ENCODE data around the gene APOBEC3H. TPM values are rescaled to one million over a fixed set of nuclear protein-coding genes. Genes with fewer than 3 reads are reported as not detected.

The APOBEC3H gene
- total and polyA plus RNA-seq, 2 donors (not counting 3 experiments of a cell fraction or from before 2014, with no cell fraction given) = not detected

GRCh38 chr22:39101226-39101625, 4.2 kb downstream of the APOBEC3H start:
- BruUV-seq (replicated peaks) = no TSS peak
- Histone ChIP-seq H3K36me3 (ENCODE audit: control insufficient read depth in 2 of 2, extremely low read depth in 1 of 2, insufficient read depth in 2 of 2, low read length in 2 of 2) (no peaks in the 10 kb centered on the region), H3K9me1 (replicated peaks; ENCODE audit: control insufficient read depth, extremely low read depth, insufficient read depth, low read length) (no peaks in the 10 kb centered on the region), H3K9me3 (replicated peaks; ENCODE audit: control insufficient read depth, insufficient read depth, low read length) (no peaks in the 10 kb centered on the region), H2AFZ (ENCODE audit: low read depth, low read length) (no peak overlapping the region), H3K4me3 (replicated peaks in 1 of 3; ENCODE audit: insufficient read depth in 1 of 3, low read depth in 1 of 3, low read length in 3 of 3) (no peak overlapping the region), H3K27me3 (ENCODE audit: control insufficient read depth in 2 of 2, insufficient read depth in 2 of 2, low read length in 2 of 2) (peaks cover 2 to 4% of the 10 kb centered on the region in 2 experiments), H3K4me1 (ENCODE audit: control insufficient read depth, extremely low read depth, insufficient read depth, low read length) (no peaks in the 10 kb centered on the region), H3K79me2 (ENCODE audit: control insufficient read depth, insufficient read depth, low read length) (no peaks in the 10 kb centered on the region), H3K9ac (replicated peaks; ENCODE audit: extremely low read depth, insufficient read depth, low read length) (no peak overlapping the region), H3K27ac (ENCODE audit: insufficient read depth, low read depth, low read length) (no peak overlapping the region), H3K4me2 (ENCODE audit: insufficient read depth, low read length) (no peak overlapping the region), H4K20me1 (replicated peaks; ENCODE audit: control insufficient read depth, extremely low read depth, insufficient read depth, low read length) (no peaks in the 10 kb centered on the region)
- no peak for TF ChIP-seq POLR2AphosphoS5 (IDR thresholded peaks at IDR 0.05; ENCODE audit: insufficient read depth, low read depth, low read length)
- TF ChIP-seq JUN (IDR thresholded peaks at IDR 0.05; ENCODE audit: borderline replicate concordance, insufficient read depth, insufficient read length, low read depth) = no peak
- TF ChIP-seq MAX (IDR thresholded peaks at IDR 0.05; ENCODE audit: insufficient read depth, insufficient read length) = no peak
- no peak for TF ChIP-seq GATA2 (IDR thresholded peaks at IDR 0.05; ENCODE audit: insufficient read depth, insufficient read length, low read depth, low read length)
- TF ChIP-seq FOS (IDR thresholded peaks at IDR 0.05; ENCODE audit: borderline replicate concordance, insufficient read depth, low read length) = no peak
- no peak for TF ChIP-seq POLR2A (IDR thresholded peaks at IDR 0.05; ENCODE audit: low read depth, low read length)
- TF ChIP-seq EZH2 (IDR thresholded peaks at IDR 0.05; ENCODE audit: borderline replicate concordance, low read depth, low read length, severe bottlenecking) = no peak
- no peak for TF ChIP-seq MYC (IDR thresholded peaks at IDR 0.05; ENCODE audit: low read depth, low read length)
- TF ChIP-seq CTCF (IDR thresholded peaks at IDR 0.05; ENCODE audit: extremely low read depth in 1 of 2, insufficient read depth in 1 of 2, low read depth in 1 of 2, low read length in 2 of 2) = no peak
- FAIRE-seq (no peak), DNase-seq (ENCODE audit: low read depth, low spot score) (no peak)
- CTCF ChIA-PET = interaction anchor here (1.2 kb wide), 1 partner anchor 17 kb away, joined by 3 read pairs; no protein-coding TSS in a partner anchor
- POLR2A ChIA-PET = no interaction called here
- dilution Hi-C loops (cut with MboI; ENCODE audit: extremely low pct_ligation_motif_present, low sequenced_read_pairs) (no loop called here), intact Hi-C loops (cut with micrococcal nuclease) (no loop called here)
